WI38 (cell line): Measurements from ENCODE around the gene DTX3L.

Experiments
- H3K4me3 ChIP-seq: 2 replicates; pipeline ENCODE4 v1.5.1; 2011; ENCODE audit warnings: low read depth, mild to moderate bottlenecking, control low read depth, low read length
- TF ChIP-seq, protein P1 (sequence below): IDR thresholded peaks from 2 replicates; pipeline ENCODE4 v1.5.1; 2012; ENCODE audit warnings: low read depth, mild to moderate bottlenecking, control low read depth, low read length

DTX3L gene

GRCh38 chr3:122603056-122603455 lies 38.9 kb downstream of the DTX3L start:
- TF ChIP-seq, protein P1, sequence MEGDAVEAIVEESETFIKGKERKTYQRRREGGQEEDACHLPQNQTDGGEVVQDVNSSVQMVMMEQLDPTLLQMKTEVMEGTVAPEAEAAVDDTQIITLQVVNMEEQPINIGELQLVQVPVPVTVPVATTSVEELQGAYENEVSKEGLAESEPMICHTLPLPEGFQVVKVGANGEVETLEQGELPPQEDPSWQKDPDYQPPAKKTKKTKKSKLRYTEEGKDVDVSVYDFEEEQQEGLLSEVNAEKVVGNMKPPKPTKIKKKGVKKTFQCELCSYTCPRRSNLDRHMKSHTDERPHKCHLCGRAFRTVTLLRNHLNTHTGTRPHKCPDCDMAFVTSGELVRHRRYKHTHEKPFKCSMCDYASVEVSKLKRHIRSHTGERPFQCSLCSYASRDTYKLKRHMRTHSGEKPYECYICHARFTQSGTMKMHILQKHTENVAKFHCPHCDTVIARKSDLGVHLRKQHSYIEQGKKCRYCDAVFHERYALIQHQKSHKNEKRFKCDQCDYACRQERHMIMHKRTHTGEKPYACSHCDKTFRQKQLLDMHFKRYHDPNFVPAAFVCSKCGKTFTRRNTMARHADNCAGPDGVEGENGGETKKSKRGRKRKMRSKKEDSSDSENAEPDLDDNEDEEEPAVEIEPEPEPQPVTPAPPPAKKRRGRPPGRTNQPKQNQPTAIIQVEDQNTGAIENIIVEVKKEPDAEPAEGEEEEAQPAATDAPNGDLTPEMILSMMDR = no peak

DNA sequence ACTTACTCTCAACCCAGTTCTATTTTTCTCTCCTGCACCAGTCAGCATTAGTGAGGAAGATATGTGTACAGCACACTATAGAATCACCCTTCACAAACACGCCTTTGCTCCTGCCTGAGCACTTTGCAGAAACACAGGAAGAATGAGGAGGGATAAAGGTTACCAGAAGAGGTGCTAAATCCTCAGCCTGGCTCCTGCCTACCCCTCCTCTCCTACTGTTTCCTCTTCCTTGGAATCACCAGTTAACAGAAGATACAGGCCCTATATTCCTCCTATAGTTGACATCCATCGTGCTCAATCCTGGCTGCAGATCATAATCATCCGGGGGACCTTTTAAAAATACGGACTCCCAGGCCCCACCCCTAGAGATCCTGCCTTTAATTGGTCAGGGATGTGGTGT lies 42.2 kb downstream of the DTX3L start:
- TF ChIP-seq, protein P1 = no peak
- no peak overlapping the region for H3K4me3 ChIP-seq

More at GRCh38 chr3:122603056-122603455, 38.9 kb downstream of the DTX3L start:
- H3K4me3 ChIP-seq = no peak overlapping the region

DNA sequence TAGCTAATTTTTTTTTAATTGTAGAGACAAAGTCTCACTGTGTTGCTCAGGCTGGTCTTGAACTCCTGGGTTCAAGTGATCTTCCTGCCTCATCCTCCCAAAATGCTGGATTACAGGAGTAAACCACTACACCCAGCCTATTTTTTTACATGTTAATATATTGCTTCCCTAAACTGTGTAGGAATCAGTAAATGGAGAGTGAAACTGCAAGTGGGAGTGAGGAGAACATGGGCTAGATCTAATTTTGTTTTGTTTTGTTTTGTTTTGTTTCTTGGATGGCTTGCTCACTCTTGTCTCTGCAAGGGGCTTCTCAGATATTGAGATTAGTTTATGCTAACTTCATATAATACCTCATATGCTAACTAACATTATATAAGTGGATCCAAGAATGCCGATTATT lies 44.8 kb downstream of the DTX3L start:
- H3K4me3 ChIP-seq = no peak overlapping the region
- TF ChIP-seq, protein P1 = no peak

DNA sequence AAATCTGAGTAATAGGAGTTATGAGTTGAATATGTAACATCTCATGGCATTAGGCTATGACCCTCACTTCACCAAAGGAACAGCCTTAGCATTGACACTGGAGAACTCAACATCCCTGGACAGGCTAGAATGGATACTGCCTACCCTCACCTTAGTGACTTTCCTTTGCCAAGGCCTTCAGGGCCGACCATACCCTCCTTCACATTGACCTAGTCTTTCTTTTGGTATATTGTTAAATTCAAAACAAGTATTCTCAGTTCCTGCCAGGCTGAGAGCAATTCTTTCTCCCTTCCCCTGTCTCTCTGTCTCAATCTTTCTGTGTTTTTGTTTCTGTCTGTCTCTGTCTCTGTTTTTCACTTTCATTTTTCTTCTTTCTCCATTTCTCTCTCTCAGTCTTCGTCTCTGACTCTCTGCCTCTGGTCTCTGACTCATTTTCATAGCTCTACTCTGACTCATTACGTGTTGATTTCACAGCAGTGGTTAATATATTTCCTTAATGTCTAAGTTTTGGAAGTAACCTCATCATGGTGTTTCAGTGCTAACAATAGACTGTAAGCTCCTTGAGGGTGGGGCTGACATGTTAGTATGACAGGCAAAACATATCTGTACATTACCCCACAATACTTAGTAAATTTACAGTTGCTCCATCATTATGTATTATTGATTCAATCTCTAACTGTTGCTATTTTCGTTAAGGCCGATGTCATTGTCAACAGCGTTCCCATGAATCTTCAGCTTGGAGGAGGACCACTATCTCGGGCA lies 45.8 kb downstream of the DTX3L start:
- peak overlapping the region; percentile 22 for H3K4me3 ChIP-seq
- TF ChIP-seq, protein P1 = no peak

DNA sequence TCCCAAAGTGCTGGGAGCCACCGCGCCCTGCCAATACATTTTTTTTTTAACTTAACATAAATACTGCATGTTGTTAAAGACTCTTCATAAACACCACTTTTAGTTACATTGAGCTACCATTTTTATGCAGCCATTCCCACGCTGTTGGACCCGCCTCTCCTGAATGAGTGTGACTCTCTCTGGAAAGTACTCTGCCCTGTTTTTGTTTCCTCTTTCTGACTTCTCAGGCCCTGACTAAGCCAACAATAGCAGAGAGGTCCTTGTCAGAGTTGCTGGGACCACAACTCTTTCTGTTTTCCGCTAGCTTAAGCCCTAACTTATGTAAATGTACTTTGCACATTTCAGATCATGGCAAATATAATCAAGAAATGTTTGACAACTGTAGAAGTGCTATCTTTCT lies 48.6 kb downstream of the DTX3L start:
- TF ChIP-seq, protein P1 = no peak

GRCh38 chr3:122615303-122615702 lies 51.2 kb downstream of the DTX3L start:
- H3K4me3 ChIP-seq = no peak overlapping the region
- TF ChIP-seq, protein P1 = no peak

More for the DNA sequence above, 48.6 kb downstream of the DTX3L start:
- no peak overlapping the region for H3K4me3 ChIP-seq

GRCh38 chr3:122618614-122619013 lies 54.5 kb downstream of the DTX3L start:
- no peak overlapping the region for H3K4me3 ChIP-seq
- TF ChIP-seq, protein P1 = no peak
